Activated CD8-positive, alpha-beta T cell treated with anti-CD3 and anti-CD28 coated beads, Interleukin-2, amount 10 ng/mL, durations not matched to agents 7 days and 5 days (primary cell): Measurements from ENCODE around the gene KDM5B. TPM values are rescaled to one million over a fixed set of nuclear protein-coding genes. Genes with fewer than 3 reads are reported as not detected.
A peak's percentile ranks its signal among the peaks of the same experiment; 100 is the strongest.

ENCODE experiments used
- ATAC-seq: fragments of 150-1000 bp; cut with Tn5 transposase; one replicate; pipeline ENCODE4 v1.10.0; 2021; ENCODE audit warnings: moderate library complexity
- CTCF ChIA-PET: fragments of 350-600 bp; sonication (Branson Sonifier 250); formaldehyde crosslinking; loops from one replicate; lab custom pipeline; 2021; ENCODE audit warnings: antibody characterized with exemption; lab: Charles Lee
- POLR2A ChIA-PET: fragments of 350-600 bp; sonication (Branson Sonifier 250); formaldehyde crosslinking; loops from one replicate; lab custom pipeline; 2021; ENCODE audit warnings: antibody characterized with exemption; lab: Charles Lee
- DNase-seq: peaks from one replicate; pipeline ENCODE4 v3.0.0-alpha.2; 2020
- H3K27ac Mint-ChIP-seq: one replicate; pipeline ENCODE4 v1.8.0; 2021; ENCODE audit warnings: mild to moderate bottlenecking, mixed read lengths
- H3K27me3 Mint-ChIP-seq: one replicate; pipeline ENCODE4 v1.8.0; 2021; ENCODE audit warnings: low read depth, mixed read lengths
- H3K36me3 Mint-ChIP-seq: one replicate; pipeline ENCODE4 v1.8.0; 2021; ENCODE audit warnings: low read depth, mixed read lengths
- H3K4me1 Mint-ChIP-seq: one replicate; pipeline ENCODE4 v1.8.0; 2021; ENCODE audit warnings: low read depth, mixed read lengths
- H3K4me3 Mint-ChIP-seq: one replicate; pipeline ENCODE4 v1.8.0; 2021; ENCODE audit warnings: mild to moderate bottlenecking, mixed read lengths
- H3K9me3 Mint-ChIP-seq: one replicate; pipeline ENCODE4 v1.8.0; 2022; ENCODE audit warnings: mixed read lengths; ENCODE audit not compliant: insufficient read depth
- total RNA-seq, 2 experiments: library from RNA; stranded (reverse); gene quantifications; one replicate each; pipeline ENCODE4 v1.2.3, GENCODE V29; 2021

The KDM5B gene
- total RNA-seq: 10 to 100 TPM; 47.6 to 52.2 TPM

DNA sequence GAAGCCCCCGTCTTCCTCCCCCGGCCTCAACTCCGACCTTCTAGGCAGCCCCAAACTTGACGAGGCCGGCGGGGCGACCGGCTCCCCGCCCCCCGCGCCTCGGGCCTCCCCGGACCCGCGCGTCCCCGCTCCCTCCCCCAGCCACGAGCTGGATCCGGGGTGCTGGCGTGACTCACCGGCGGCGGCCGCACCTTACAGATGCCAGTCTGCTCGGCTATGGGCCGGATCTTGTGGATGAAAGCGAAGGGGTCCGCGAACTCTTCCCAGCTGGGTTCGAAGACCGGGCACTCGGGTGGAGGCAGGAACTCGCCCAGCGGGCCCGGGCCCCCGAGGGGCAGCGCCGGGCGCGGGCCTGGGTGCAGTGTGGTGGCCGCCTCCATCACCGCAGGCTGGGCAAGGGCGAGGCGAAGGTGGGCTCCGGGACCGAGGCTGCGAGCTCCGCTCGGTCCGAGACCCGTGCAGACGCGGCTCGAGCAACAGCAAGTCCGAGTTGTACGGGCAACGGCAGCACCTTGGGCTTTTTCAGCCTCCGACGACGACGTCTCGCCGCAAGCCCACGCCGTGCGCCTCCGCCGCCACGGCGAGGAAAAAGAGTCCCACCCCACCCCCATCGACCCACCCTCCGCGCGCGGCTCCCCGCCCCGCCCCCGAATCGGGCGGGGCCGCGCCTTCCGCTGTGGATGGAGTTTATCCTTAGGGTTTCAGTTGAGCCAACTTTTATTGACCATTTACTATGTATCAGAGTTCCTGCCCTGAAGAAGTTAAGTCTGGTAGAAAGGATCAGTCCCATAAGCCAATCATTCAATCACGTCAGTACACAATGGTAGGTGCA lies at the start of gene KDM5B:
KDM5B (minus strand) TSS at position 496 of the 832 bp plus-strand sequence; CDS start at position 380, 116 bp downstream.
- Mint-ChIP-seq H3K27ac (peak within 1 kb of the TSS; percentile 71), H3K4me3 (peak within 1 kb of the TSS; percentile 74), H3K9me3 (no peaks in the 10 kb centered on the region), H3K4me1 (peaks cover 65% of the 10 kb centered on the region), H3K36me3 (peaks cover 7% of the 10 kb centered on the region), H3K27me3 (peaks cover 15% of the 10 kb centered on the region)
- ATAC-seq (peak; percentile 48), DNase-seq (peak; percentile 72)
- ChIA-PET CTCF (interaction anchor here (0.6 kb wide), 1 partner anchor 26 kb away, joined by 3 read pairs; no protein-coding TSS in a partner anchor), POLR2A (interaction anchor here (0.8 kb wide), 1 partner anchor 80 kb away, joined by 3 read pairs; the partner anchor contains the start of gene RABIF)

DNA sequence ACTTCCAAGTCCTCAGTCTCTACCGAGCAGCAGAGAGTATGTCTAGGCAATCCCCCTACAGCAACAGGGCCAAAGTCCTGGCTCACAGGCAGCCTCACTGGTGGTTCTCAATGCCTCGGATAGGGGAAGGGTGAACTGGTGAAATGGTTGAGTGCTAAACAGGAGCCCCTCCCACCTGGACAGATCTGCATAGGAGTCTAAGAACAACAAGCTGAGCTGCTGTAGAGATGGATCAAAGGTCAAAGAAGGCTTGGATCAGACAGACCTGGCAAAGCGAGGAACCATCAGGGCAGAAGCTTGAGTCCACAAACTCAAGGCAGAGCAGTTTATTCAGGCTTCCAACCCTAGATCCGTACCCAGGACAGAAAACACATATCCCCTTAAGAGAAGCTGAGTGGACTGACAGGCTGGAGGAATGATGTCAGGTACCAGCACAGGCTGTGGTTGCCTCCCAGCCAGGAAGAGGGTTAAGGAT lies 49.0 kb upstream of the KDM5B start:
- ChIA-PET CTCF (interaction anchor here (1.8 kb wide), 1 partner anchor 143 kb away, joined by 4 read pairs; no protein-coding TSS in a partner anchor), POLR2A (no interaction called here)
- Mint-ChIP-seq H3K27ac (no peak overlapping the region), H3K4me1 (peaks cover 7% of the 10 kb centered on the region), H3K9me3 (no peaks in the 10 kb centered on the region), H3K27me3 (peaks cover 23% of the 10 kb centered on the region), H3K36me3 (no peaks in the 10 kb centered on the region), H3K4me3 (no peak overlapping the region)
- DNase-seq (no peak), ATAC-seq (no peak)

- no peak overlapping the region for H3K4me3 Mint-ChIP-seq
- no peak for DNase-seq
- no peaks in the 10 kb centered on the region for H3K9me3 Mint-ChIP-seq
- POLR2A ChIA-PET: no interaction called here
- H3K27ac Mint-ChIP-seq: no peak overlapping the region
- peaks cover 13% of the 10 kb centered on the region for H3K27me3 Mint-ChIP-seq
- ATAC-seq: no peak
- CTCF ChIA-PET: no interaction called here
- peaks cover 6% of the 10 kb centered on the region for H3K4me1 Mint-ChIP-seq
- no peaks in the 10 kb centered on the region for H3K36me3 Mint-ChIP-seq
Observed at GRCh38 chr1:202856014-202856413, 47.8 kb upstream of the KDM5B start.

GRCh38 chr1:202854787-202855186 lies 46.6 kb upstream of the KDM5B start:
- Mint-ChIP-seq H3K36me3 (no peaks in the 10 kb centered on the region), H3K4me1 (peaks cover 7% of the 10 kb centered on the region), H3K27me3 (peaks cover 7% of the 10 kb centered on the region), H3K4me3 (no peak overlapping the region), H3K9me3 (no peaks in the 10 kb centered on the region), H3K27ac (no peak overlapping the region)
- no peak for DNase-seq
- ATAC-seq: no peak
- POLR2A ChIA-PET: no interaction called here
- CTCF ChIA-PET: interaction anchor here (0.9 to 3.8 kb wide), 3 partner anchors 8 to 145 kb away, joined by 3 to 26 read pairs (median 3); no protein-coding TSS in a partner anchor

DNA sequence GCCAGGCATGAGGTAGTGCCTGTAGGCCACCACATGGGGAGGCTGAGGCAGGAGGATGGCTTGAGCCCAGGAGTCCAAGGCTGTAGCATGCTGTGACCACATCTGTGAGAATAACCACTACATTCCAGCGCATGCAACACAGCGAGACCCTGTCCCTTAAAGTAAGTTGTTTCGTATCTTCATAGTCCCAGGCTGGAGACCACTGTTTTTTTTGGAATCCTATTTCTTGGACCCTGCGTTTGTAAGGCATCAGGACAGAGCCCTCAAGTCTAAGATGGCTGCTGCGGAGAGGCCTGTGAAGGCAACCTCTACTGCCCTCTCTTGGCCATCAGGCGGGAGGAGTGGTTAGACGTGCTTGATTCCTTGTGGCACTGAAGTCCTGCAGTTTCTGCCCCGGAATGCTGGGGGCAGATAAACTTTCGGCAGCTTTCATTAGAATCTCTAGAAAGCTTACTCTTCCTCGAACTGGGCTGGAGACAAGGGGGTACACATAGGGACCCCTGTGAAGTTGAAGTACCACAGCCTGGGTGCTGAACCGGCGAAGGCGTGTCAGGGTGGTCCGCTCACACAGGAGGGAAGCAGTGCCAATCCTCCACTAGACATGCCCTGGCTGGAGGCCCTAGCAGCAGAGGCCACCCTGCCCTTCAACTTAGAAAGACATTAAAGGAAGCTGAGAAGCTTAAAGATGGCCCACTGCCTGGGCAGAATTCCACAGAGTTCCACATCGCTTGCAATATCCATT lies 44.1 kb upstream of the KDM5B start:
- CTCF ChIA-PET: interaction anchor here (0.8 to 3.8 kb wide), 9 partner anchors 10 to 148 kb away, joined by 3 to 26 read pairs (median 4); no protein-coding TSS in a partner anchor
- H3K27me3 Mint-ChIP-seq: no peaks in the 10 kb centered on the region
- H3K36me3 Mint-ChIP-seq: no peaks in the 10 kb centered on the region
- DNase-seq (peak; percentile 70), ATAC-seq (peak; percentile 89)
- H3K4me1 Mint-ChIP-seq: peaks cover 13% of the 10 kb centered on the region
- no peak overlapping the region for H3K4me3 Mint-ChIP-seq
- POLR2A ChIA-PET: no interaction called here
- H3K27ac Mint-ChIP-seq: no peak overlapping the region
- H3K9me3 Mint-ChIP-seq: no peaks in the 10 kb centered on the region

- no peak overlapping the region for H3K27ac Mint-ChIP-seq
- POLR2A ChIA-PET: no interaction called here
- H3K4me3 Mint-ChIP-seq: no peak overlapping the region
- no peaks in the 10 kb centered on the region for H3K9me3 Mint-ChIP-seq
- H3K36me3 Mint-ChIP-seq: no peaks in the 10 kb centered on the region
- peaks cover 3% of the 10 kb centered on the region for H3K27me3 Mint-ChIP-seq
- CTCF ChIA-PET: interaction anchor here (0.9 to 3.8 kb wide), 7 partner anchors 12 to 150 kb away, joined by 3 to 26 read pairs (median 4); partner anchors contain the start of gene PCAT6
- ATAC-seq: no peak
- peaks cover 13% of the 10 kb centered on the region for H3K4me1 Mint-ChIP-seq
- DNase-seq: no peak
Observed at GRCh38 chr1:202850593-202851362, 42.6 kb upstream of the KDM5B start.

DNA sequence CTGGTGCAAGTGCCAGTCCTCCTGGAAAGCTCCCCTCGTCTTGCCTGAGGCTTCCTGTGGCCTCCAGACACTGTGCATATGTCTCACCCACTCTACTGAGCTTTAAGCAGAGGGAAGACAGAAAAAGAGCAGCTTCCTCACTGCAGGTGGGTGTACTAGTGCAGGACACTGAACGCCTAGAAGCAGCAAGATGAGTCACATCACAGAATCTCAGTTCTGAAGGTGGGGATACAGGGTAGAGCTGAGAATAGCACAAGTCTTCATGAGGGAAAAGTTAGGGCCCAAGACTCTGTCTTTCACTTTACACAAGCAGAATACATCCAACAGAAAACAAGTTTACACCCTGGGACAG lies 39.9 kb upstream of the KDM5B start:
- no peak overlapping the region for H3K27ac Mint-ChIP-seq
- CTCF ChIA-PET: interaction anchor here (1.2 kb wide), 1 partner anchor 129 kb away, joined by 3 read pairs; no protein-coding TSS in a partner anchor

DNA sequence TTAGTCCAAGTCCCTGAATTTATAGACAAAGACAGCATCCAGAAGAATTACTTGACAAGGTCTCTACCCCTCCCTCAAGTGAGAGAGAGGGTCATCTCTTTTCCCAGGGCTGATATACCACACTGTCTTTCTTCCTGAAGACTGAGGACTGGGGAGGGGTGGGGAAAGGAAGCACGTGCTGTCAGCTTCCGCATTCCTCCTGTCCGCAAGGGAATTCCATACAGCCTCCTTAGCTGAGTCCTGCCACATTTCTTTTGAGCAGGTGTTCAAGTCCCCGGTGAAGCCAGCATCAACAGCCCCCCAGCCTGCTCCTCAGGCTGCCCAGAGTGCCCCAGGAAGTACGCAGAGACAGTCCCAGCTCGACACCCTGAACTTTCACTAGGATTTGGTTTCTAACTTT lies 36.7 kb upstream of the KDM5B start:
- peaks cover 3% of the 10 kb centered on the region for H3K27me3 Mint-ChIP-seq
- no peak for DNase-seq
- H3K4me1 Mint-ChIP-seq: peaks cover 6% of the 10 kb centered on the region
- POLR2A ChIA-PET: no interaction called here
- no peak overlapping the region for H3K4me3 Mint-ChIP-seq
- no peaks in the 10 kb centered on the region for H3K36me3 Mint-ChIP-seq
- H3K27ac Mint-ChIP-seq: no peak overlapping the region
- CTCF ChIA-PET: interaction anchor here (0.9 to 1.8 kb wide), 3 partner anchors 10 to 194 kb away, joined by 3 to 6 read pairs (median 3); no protein-coding TSS in a partner anchor
- ATAC-seq: no peak
- H3K9me3 Mint-ChIP-seq: no peaks in the 10 kb centered on the region

More for the DNA sequence above, 39.9 kb upstream of the KDM5B start:
- Mint-ChIP-seq H3K36me3 (no peaks in the 10 kb centered on the region), H3K4me1 (peaks cover 13% of the 10 kb centered on the region), H3K27me3 (peaks cover 3% of the 10 kb centered on the region), H3K4me3 (no peak overlapping the region), H3K9me3 (no peaks in the 10 kb centered on the region)
- ATAC-seq (no peak), DNase-seq (no peak)
- POLR2A ChIA-PET: no interaction called here

GRCh38 chr1:202844259-202844658 lies 36.0 kb upstream of the KDM5B start:
- Mint-ChIP-seq H3K9me3 (no peaks in the 10 kb centered on the region), H3K36me3 (no peaks in the 10 kb centered on the region), H3K4me3 (no peak overlapping the region), H3K4me1 (peaks cover 6% of the 10 kb centered on the region), H3K27ac (no peak overlapping the region), H3K27me3 (peaks cover 3% of the 10 kb centered on the region)
- DNase-seq (no peak), ATAC-seq (no peak)
- POLR2A ChIA-PET: no interaction called here
- CTCF ChIA-PET: interaction anchor here (1.8 kb wide), 1 partner anchor 9 kb away, joined by 6 read pairs; no protein-coding TSS in a partner anchor

DNA sequence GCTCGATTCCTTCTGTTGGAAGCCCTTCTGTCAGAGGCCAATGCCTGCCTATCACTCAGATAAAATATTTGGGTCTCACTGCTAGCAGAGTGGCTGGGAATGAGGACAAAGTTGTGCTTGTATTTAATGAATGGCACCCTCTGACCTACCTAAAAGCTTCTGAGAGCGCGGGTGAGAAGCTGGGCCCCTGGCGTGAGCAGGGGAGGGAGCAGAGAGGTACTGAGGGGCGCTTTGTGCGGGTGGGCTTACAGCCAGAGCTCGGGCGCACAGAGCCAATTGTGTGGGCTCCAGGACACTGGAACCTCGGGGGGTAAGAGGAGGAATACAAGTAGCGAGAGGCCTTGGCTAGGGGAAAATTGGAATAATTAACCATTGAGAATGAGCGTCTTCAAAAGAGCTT lies 34.9 kb upstream of the KDM5B start:
- no peak overlapping the region for H3K4me3 Mint-ChIP-seq
- no peaks in the 10 kb centered on the region for H3K9me3 Mint-ChIP-seq
- peaks cover 6% of the 10 kb centered on the region for H3K4me1 Mint-ChIP-seq
- ATAC-seq (no peak), DNase-seq (no peak)
- peaks cover 3% of the 10 kb centered on the region for H3K27me3 Mint-ChIP-seq
- no peak overlapping the region for H3K27ac Mint-ChIP-seq
- CTCF ChIA-PET: no interaction called here
- POLR2A ChIA-PET: no interaction called here
- no peaks in the 10 kb centered on the region for H3K36me3 Mint-ChIP-seq

GRCh38 chr1:202837746-202838262 lies 29.6 kb upstream of the KDM5B start:
- H3K4me3 Mint-ChIP-seq: no peak overlapping the region
- H3K27me3 Mint-ChIP-seq: no peaks in the 10 kb centered on the region

More at GRCh38 chr1:202837746-202838262, 29.6 kb upstream of the KDM5B start:
- no peaks in the 10 kb centered on the region for H3K9me3 Mint-ChIP-seq
- ATAC-seq: no peak
- DNase-seq: no peak
- POLR2A ChIA-PET: no interaction called here
- CTCF ChIA-PET: no interaction called here
- no peaks in the 10 kb centered on the region for H3K36me3 Mint-ChIP-seq
- H3K27ac Mint-ChIP-seq: peak overlapping the region; percentile 19
- H3K4me1 Mint-ChIP-seq: peaks cover 56% of the 10 kb centered on the region
